Adipose tissue (tissue), 3 donors: Measurements from ENCODE around the gene NDUFB10. TPM values are rescaled to one million over a fixed set of nuclear protein-coding genes. Genes with fewer than 3 reads are reported as not detected.
"Not testable (repeated sequence)": the region's sequence is repeated elsewhere in the genome, so short reads cannot be mapped to it uniquely, and the experiment has no call there.

Source experiments
- H3K27ac ChIP-seq: one replicate; pipeline ENCODE4 v1.5.1; 2013; ENCODE audit warnings: low read depth, low read length
- WGBS, 3 donors: extraction: QIAGEN DNeasy Blood & Tissue Kit; methylation state at CpG; one replicate each; pipeline ENCODE4 v1.1.7; 2013; 5-methylcytosine and 5-hydroxymethylcytosine counted together
- polyA plus RNA-seq, 3 donors: library from polyadenylated mRNA; stranded (reverse); fragments of 200-250 nt; gene quantifications; one replicate each; pipeline ENCODE4 v1.2.3, GENCODE V29; 2013
- donor health status: healthy with polysubstance abuse.
- donor health status: Bipolar disorder and iron deficiency.
- donor health status: healthy.

Gene NDUFB10
- polyA plus RNA-seq, 3 donors: 146 to 274 (median 190) TPM

GRCh38 chr16:1942810-1943726 is 16.3 kb upstream of the NDUFB10 start, which contains the start of gene MSRB1:
TSS of gene MSRB1 (minus strand) at chr16:1943199. CDS start at chr16:1943156, 43 bp downstream.
- H3K27ac ChIP-seq: no peak within 1 kb of the TSS
- WGBS, 3 donors: 1% methylated on average over 75 to 77 of the region's 77 CpGs

- no peak overlapping the region for H3K27ac ChIP-seq
- 90 to 94% (median 93%) methylated on average over 21 of the region's 21 CpGs for WGBS, 3 donors
Measured at GRCh38 chr16:1944612-1945199, 14.6 kb upstream of the NDUFB10 start.

- WGBS, 3 donors: 83 to 87% (median 85%) methylated on average over 19 of the region's 19 CpGs
- H3K27ac ChIP-seq: no peak overlapping the region
Measured at GRCh38 chr16:1945559-1946391, 13.6 kb upstream of the NDUFB10 start.

- no peak overlapping the region for H3K27ac ChIP-seq
- 85 to 93% (median 87%) methylated on average over 35 to 38 of the region's 38 CpGs for WGBS, 3 donors
Measured at GRCh38 chr16:1946495-1947368, 12.6 kb upstream of the NDUFB10 start.

GRCh38 chr16:1947369-1947670 is 12.0 kb upstream of the NDUFB10 start:
- 79 to 96% (median 89%) methylated on average over 9 of the region's 9 CpGs for WGBS, 3 donors
- H3K27ac ChIP-seq: no peak overlapping the region

- 93 to 96% (median 94%) methylated on average over 10 to 11 of the region's 11 CpGs for WGBS, 3 donors
- no peak overlapping the region for H3K27ac ChIP-seq
Measured at GRCh38 chr16:1949507-1949906, 9.8 kb upstream of the NDUFB10 start.

- no peak overlapping the region for H3K27ac ChIP-seq
- WGBS, 3 donors: 75 to 83% (median 76%) methylated on average over 7 of the region's 7 CpGs
Measured at GRCh38 chr16:1950047-1950446, 9.3 kb upstream of the NDUFB10 start.

GRCh38 chr16:1950559-1950958 is 8.8 kb upstream of the NDUFB10 start:
- H3K27ac ChIP-seq: no peak overlapping the region
- 82 to 86% (median 83%) methylated on average over 19 of the region's 19 CpGs for WGBS, 3 donors

- no peak overlapping the region for H3K27ac ChIP-seq
Measured at GRCh38 chr16:1953734-1954133, 5.6 kb upstream of the NDUFB10 start.

GRCh38 chr16:1957434-1958142 is 1.8 kb upstream of the NDUFB10 start:
- 87 to 89% (median 88%) methylated on average over 20 to 21 of the region's 22 CpGs for WGBS, 3 donors
- H3K27ac ChIP-seq: not testable (repeated sequence)

More at GRCh38 chr16:1953734-1954133, 5.6 kb upstream of the NDUFB10 start:
- WGBS, 3 donors: 85 to 92% (median 87%) methylated on average over 20 to 22 of the region's 22 CpGs

GRCh38 chr16:1958143-1958491 is 1.2 kb upstream of the NDUFB10 start:
- WGBS, 3 donors: 70 to 76% (median 72%) methylated on average over 16 to 30 of the region's 30 CpGs
- not testable (repeated sequence) for H3K27ac ChIP-seq

- WGBS, 3 donors: 29 to 38% (median 36%) methylated on average over 14 of the region's 14 CpGs
- no peak overlapping the region for H3K27ac ChIP-seq
Measured at GRCh38 chr16:1958715-1959268, 546 bp upstream of the NDUFB10 start.

GRCh38 chr16:1960665-1961630 is 1.6 kb downstream of the NDUFB10 start:
- H3K27ac ChIP-seq: no peak overlapping the region
- WGBS, 3 donors: 48 to 55% (median 54%) methylated on average over 20 of the region's 20 CpGs

- no peak overlapping the region for H3K27ac ChIP-seq
- 56 to 66% (median 57%) methylated on average over 6 of the region's 6 CpGs for WGBS, 3 donors
Measured at GRCh38 chr16:1961651-1962067, 2.3 kb downstream of the NDUFB10 start.

- H3K27ac ChIP-seq: not testable (repeated sequence)
- 77 to 90% (median 85%) methylated on average over 32 to 37 of the region's 37 CpGs for WGBS, 3 donors
Measured at GRCh38 chr16:1962161-1963153, 3.1 kb downstream of the NDUFB10 start.
